HL-60 (cell line): ENCODE data around the gene ZSWIM3.

ENCODE experiments used
- CTCF ChIP-seq: IDR thresholded peaks from one replicate; pipeline ENCODE4 v1.5.1; 2011; ENCODE audit warnings: low read length, control low read depth, inconsistent platforms; ENCODE audit not compliant: insufficient read depth
- GABPA ChIP-seq: IDR thresholded peaks from 2 replicates; pipeline ENCODE4 v1.6.1; 2012; ENCODE audit warnings: low read depth

GRCh38 chr20:45894797-45895196, 37.4 kb downstream of the ZSWIM3 start:
- TF ChIP-seq CTCF: no peak
- no peak for TF ChIP-seq GABPA
